ENCODE data around the gene TSSK3. TPM values are rescaled to one million over a fixed set of nuclear protein-coding genes. Genes with fewer than 3 reads are reported as not detected.

TSSK3 gene, protein sequence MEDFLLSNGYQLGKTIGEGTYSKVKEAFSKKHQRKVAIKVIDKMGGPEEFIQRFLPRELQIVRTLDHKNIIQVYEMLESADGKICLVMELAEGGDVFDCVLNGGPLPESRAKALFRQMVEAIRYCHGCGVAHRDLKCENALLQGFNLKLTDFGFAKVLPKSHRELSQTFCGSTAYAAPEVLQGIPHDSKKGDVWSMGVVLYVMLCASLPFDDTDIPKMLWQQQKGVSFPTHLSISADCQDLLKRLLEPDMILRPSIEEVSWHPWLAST
- polyA plus RNA-seq (2013, experiment 1 of 2; ENCODE audit: insufficient read length) = 0.93 TPM
- 0.56 TPM for polyA plus RNA-seq (2013, experiment 2 of 2; ENCODE audit: insufficient read length)

GRCh38 chr1:32362474-32363313, at the start of gene TSSK3, which contains the start of gene FAM229A:
TSS of gene TSSK3 (plus strand) at chr1:32362539. CDS start at chr1:32362702, 163 bp downstream.
TSS of gene FAM229A (minus strand) at chr1:32362485. CDS start at chr1:32362091, 394 bp downstream.
- DNase-seq = no peak

GRCh38 chr1:32316903-32317277, 45.4 kb upstream of the TSSK3 start:
- no peak for DNase-seq

DNA sequence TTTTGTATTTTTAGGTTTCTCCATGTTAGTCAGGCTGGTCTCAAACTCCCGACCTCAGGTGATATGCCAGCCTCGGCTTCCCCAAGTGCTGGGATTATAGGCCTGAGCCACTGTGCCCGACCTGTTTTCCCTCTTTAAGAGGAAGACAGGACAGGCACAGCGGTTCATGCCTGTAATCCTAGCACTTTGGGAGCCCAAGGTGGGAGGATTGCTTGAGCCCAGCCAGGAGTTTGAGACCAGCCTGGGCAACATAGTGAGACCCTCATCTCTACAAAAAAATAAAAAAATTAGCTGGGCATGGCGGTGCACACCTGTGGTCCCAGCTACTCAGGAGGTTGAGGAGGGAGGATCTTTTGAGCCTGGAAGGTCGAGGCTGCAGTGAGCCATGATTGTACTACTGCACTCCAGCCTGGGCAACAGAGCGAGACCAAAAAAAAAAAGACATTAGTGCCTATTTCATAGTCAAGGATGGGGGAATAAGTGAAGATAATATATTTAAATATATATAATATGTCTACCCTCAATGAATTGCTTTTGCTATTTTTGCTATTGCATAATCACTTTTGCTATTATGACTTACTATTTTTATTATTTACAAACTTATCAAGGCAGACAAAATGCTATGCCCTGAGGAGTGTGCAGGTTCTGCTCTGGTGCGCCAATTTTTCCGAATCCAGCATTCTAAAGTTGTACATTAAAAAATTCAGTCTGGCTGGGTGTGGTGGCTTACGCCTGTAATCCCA, 44.0 kb upstream of the TSSK3 start:
- DNase-seq = no peak

GRCh38 chr1:32321712-32322291, 40.5 kb upstream of the TSSK3 start:
- no peak for DNase-seq

DNA sequence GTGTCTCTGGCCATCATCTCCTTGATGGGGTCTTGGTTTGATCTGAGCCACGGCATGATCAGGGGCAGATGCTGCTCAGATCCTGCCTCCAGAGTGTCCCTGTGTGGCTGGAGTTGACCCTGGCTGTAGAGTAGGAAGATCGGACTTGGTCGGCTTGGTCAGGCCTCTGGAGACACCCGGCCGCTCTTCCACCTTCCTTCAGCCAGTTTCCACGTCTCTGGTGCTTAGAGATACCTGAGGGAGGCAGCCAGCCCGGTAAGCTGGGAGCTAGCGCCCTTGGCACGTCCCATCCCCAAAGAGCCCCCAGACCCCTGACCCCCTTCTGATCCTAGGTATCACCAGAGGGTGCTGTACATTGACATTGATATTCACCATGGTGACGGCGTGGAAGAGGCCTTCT, 35.1 kb upstream of the TSSK3 start:
- DNase-seq = no peak

- no peak for DNase-seq
Measured at GRCh38 chr1:32329931-32330466, 32.3 kb upstream of the TSSK3 start.

GRCh38 chr1:32330558-32331151, 31.7 kb upstream of the TSSK3 start:
- DNase-seq = no peak

- DNase-seq = no peak
Measured at GRCh38 chr1:32331549-32331948, 30.8 kb upstream of the TSSK3 start.

- no peak for DNase-seq
Measured at GRCh38 chr1:32332290-32333079, 29.9 kb upstream of the TSSK3 start.

DNA sequence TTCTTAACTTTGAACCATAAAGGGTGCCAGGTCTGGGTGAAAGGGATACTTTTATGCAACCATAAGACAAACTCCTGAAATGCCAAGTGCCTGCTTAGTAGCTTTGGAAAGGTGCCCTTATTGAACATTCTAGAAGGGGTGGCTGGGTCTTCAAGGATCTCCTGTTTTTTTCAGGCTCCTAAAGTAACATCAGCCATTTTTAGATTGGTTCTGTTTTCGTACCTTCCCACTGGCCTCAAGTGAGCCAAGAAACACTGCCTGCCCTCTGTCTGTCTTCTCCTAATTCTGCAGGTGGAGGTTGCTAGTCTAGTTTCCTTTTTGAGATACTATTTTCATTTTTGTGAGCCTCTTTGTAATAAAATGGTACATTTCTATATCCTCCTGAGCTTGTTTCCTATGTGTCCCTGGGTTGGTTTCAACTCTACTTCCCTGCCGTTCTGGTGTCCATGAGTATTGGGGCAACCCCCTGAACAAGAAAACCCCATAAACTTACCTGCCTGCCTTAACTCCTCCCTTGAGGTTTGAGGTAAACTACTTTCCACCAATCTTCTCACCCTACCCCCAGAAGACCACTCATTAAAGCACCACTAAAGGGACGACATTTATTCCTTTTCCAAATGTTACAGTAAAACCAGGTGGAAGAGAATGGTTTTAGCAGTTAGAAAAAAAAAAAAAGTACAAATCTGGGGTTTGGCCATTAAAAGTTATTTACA, 28.9 kb upstream of the TSSK3 start:
- DNase-seq = no peak

GRCh38 chr1:32334274-32334861, 28.0 kb upstream of the TSSK3 start:
- DNase-seq = no peak

DNA sequence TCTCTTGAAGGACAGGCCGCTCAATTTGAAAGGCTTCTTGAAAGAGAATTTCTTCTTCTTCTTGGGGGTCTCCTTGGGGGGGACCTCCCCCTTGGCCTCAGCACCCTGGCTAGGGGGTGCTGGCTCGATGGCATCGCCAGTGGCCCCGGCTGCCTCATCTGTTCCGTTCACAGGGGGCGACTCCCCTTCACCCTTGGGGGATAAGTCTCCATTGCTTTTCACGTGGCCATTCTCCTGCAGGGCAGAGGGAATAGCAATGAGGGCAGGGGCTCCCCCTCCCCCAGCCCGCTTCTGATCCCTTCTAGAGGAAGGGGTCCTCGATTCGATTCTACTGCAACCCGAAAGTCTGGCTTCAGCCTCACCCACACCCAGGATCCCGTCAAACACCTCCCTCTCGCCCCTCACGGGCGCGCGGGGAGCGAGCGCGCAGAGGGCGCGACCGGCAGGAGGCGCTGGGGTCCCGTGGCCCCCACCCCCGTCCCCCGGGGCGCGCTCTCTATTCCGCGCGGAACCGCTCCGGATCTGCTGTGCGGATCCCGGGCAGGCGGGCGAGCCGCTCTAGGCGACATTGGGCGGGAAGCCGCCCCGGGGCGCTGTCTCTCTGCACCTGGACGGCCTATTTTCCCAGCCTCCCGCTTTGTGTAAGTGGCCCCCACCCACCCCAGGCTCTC, 27.3 kb upstream of the TSSK3 start:
- peak; percentile 48 for DNase-seq

GRCh38 chr1:32335535-32335789, 26.9 kb upstream of the TSSK3 start:
- no peak for DNase-seq

DNA sequence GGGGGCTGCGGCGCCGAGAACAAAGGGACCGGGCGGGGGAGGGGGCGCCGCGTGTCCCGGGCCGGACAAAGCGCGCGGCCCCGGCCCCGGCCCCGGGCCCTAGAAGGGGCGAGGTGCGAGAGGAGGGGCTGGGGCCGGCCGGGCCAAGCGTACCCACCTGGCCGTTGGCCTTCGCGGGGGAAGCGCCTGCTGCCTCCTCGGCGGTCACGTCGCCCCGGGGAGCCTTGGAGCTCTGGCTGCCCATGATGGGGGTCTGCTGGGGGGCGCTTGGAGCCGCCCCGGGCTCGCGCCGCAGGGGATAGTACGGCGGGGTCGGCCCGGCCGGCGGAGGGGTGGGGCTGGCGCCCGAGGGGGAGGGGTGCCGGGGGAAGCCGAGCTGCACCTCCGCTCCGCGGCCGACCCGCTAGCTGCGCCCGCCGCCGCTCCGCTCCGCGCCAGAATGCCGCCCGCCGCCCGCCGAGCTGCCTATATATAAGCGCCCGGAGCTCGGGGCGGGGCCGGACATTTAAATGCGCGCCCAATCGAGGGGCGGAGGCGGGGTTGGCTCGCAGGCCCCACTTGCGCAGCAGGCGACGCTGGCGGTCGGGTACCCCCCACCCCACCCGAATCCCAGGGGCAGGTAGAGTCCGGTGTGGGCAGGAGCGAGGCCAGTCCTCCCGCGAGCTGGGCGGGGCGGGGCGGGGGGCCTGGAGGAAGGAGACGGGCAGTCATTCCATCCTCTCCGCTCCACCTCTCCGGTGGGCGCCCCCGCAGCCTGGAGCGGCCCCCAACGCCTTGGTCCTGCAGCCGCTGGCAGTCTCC, 26.3 kb upstream of the TSSK3 start, which contains the start of gene MARCKSL1:
Gene MARCKSL1, minus strand, starts transcription at position 444 of the 801 bp plus-strand sequence. Its CDS starts 200 bp downstream, at position 244.
- DNase-seq = peak; percentile 79

DNA sequence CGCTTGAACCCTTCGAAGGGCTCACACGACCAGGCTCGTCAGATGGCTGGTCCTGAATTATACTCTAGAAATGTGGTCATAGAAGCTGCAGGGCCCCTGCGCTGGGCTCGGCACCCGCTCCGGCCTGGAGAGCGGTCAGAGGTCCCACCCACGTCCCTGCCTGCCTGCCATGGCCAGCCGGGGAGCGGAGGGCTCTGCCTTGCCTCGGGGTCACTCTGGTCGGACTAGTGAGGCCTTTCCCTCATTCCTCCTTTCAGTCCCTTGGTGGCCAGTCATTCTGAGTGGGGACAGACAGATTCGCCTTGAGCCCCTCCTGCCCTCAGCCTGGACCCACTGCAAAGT, 25.8 kb upstream of the TSSK3 start:
- no peak for DNase-seq

GRCh38 chr1:32336963-32337675, 25.2 kb upstream of the TSSK3 start:
- no peak for DNase-seq

DNA sequence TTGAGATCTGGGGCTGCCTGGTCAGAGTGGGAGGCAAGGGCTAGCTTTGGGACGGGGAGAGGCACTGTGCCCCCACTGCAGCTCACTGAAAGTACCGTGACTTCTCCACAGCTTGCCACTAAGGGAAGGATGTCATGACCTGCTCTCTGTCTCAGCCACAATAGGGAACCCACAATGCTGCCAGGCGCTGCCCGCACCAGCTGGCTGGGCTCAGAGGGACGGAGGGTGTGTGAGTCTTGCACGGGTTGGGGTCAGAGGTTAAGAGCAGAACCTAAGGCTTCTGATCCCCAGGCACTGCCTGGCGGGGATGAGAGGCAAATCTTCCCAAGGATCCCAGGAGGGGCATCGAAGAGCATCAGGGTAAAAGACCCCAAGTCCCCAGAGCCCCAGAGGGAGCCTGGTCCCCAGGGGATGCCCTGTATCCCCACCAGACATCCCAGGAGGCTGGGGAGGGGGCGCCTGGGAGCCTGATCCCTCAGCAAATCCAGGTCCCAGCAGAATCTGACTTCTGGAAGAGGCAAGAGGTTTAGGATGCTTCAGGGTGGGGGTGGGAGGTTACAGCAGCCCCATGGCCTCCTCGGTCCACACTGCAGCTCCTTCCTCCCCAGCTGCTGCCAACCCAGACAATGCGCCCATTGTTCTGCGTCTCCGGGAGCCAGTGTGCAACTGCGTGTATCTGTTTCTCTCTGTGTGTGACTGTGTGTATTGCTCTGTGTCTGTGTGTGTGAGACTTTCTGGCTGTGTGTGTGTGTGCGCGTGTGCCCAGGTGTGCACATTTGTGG, 24.3 kb upstream of the TSSK3 start:
- no peak for DNase-seq

Measured in fibroblast of skin of abdomen (primary cell).